HG03045 (cell line): ENCODE results near the gene BMAL1.
A peak's percentile ranks its signal among the peaks of the same experiment; 100 is the strongest.
"Not testable (repeated sequence)": the region's sequence is repeated elsewhere in the genome, so short reads cannot be mapped to it uniquely, and the experiment has no call there.

Experiments
- ATAC-seq: cut with Tn5 transposase; IDR thresholded peaks from one replicate; pipeline ENCODE4 v1.9.1; 2021; ENCODE audit warnings: mild to moderate bottlenecking, moderate library complexity; ENCODE audit not compliant: unreplicated experiment

BMAL1 gene

GRCh38 chr11:13277768-13278608 lies at the start of gene BMAL1:
TSS of gene BMAL1 (plus strand) at chr11:13277790. CDS start at chr11:13354309, 76,519 bp downstream.
- ATAC-seq = peak; percentile 24

GRCh38 chr11:13228572-13228971 lies 49.0 kb upstream of the BMAL1 start:
- no peak for ATAC-seq

GRCh38 chr11:13229136-13229535 lies 48.5 kb upstream of the BMAL1 start:
- no peak for ATAC-seq

GRCh38 chr11:13229711-13230318 lies 47.8 kb upstream of the BMAL1 start:
- ATAC-seq = no peak

- ATAC-seq = no peak
Measured at GRCh38 chr11:13233173-13233745, 44.3 kb upstream of the BMAL1 start.

GRCh38 chr11:13235895-13236294 lies 41.7 kb upstream of the BMAL1 start:
- no peak for ATAC-seq

- ATAC-seq = no peak
Measured at GRCh38 chr11:13236626-13237025, 41.0 kb upstream of the BMAL1 start.

- no peak for ATAC-seq
Measured at GRCh38 chr11:13237761-13238160, 39.8 kb upstream of the BMAL1 start.

- ATAC-seq = no peak
Measured at GRCh38 chr11:13238879-13239514, 38.6 kb upstream of the BMAL1 start.

GRCh38 chr11:13242564-13242963 lies 35.0 kb upstream of the BMAL1 start:
- ATAC-seq = no peak

GRCh38 chr11:13247606-13248296 lies 29.8 kb upstream of the BMAL1 start:
- ATAC-seq = no peak

- no peak for ATAC-seq
Measured at GRCh38 chr11:13249177-13249576, 28.4 kb upstream of the BMAL1 start.

- ATAC-seq = no peak
Measured at GRCh38 chr11:13249992-13250391, 27.6 kb upstream of the BMAL1 start.

- no peak for ATAC-seq
Measured at GRCh38 chr11:13251966-13252365, 25.6 kb upstream of the BMAL1 start.

- no peak for ATAC-seq
Measured at GRCh38 chr11:13252438-13252837, 25.2 kb upstream of the BMAL1 start.

- ATAC-seq = no peak
Measured at GRCh38 chr11:13256216-13256615, 21.4 kb upstream of the BMAL1 start.

GRCh38 chr11:13258061-13258460 lies 19.5 kb upstream of the BMAL1 start:
- not testable (repeated sequence) for ATAC-seq

- ATAC-seq = no peak
Measured at GRCh38 chr11:13258855-13259254, 18.7 kb upstream of the BMAL1 start.

- no peak for ATAC-seq
Measured at GRCh38 chr11:13259374-13259773, 18.2 kb upstream of the BMAL1 start.

- no peak for ATAC-seq
Measured at GRCh38 chr11:13260201-13260962, 17.2 kb upstream of the BMAL1 start.
